Lung (tissue), 12 donors: Measurements from ENCODE around the gene LRRC4B. TPM values are rescaled to one million over a fixed set of nuclear protein-coding genes. Genes with fewer than 3 reads are reported as not detected.
A peak's percentile ranks its signal among the peaks of the same experiment; 100 is the strongest.

ENCODE experiments used
- ATAC-seq: fragments of 200-7000 bp; cut with Tn5 transposase; one replicate; pipeline ENCODE4 v1.9.1; 2020; ENCODE audit warnings: moderate number of reproducible peaks; ENCODE audit not compliant: insufficient read depth, low FRiP score
- DNase-seq, 3 donors: peaks; one replicate each; pipeline ENCODE4 v3.0.0-alpha.2; 2013 to 2017
- H3K27ac ChIP-seq, 2 donors: one replicate each; pipeline ENCODE4 v1.5.1; 2013; ENCODE audit warnings: mild to moderate bottlenecking in 2 of 2, moderate library complexity in 2 of 2, control low read depth in 1 of 2, inconsistent platforms in 1 of 2, low read depth in 1 of 2, low read length in 1 of 2
- H3K27me3 ChIP-seq, 3 donors: one replicate each; pipeline ENCODE4 v1.5.1; 2013; ENCODE audit warnings: low read length in 2 of 3; ENCODE audit not compliant: control insufficient read depth in 3 of 3, insufficient read depth in 3 of 3
- H3K36me3 ChIP-seq, 4 donors: one replicate each; pipeline ENCODE4 v1.5.1; 2013; ENCODE audit warnings: low read length in 4 of 4, mild to moderate bottlenecking in 1 of 4, moderate library complexity in 1 of 4; ENCODE audit not compliant: control insufficient read depth in 4 of 4, insufficient read depth in 4 of 4
- H3K4me1 ChIP-seq, 5 donors: one replicate each; pipeline ENCODE4 v1.5.1; 2013; ENCODE audit warnings: low read length in 5 of 5, mild to moderate bottlenecking in 2 of 5, moderate library complexity in 1 of 5; ENCODE audit not compliant: control insufficient read depth in 5 of 5, insufficient read depth in 5 of 5
- H3K4me3 ChIP-seq: one replicate; pipeline ENCODE4 v1.5.1; 2013; ENCODE audit warnings: mild to moderate bottlenecking, control low read depth, moderate library complexity
- H3K9ac ChIP-seq, 2 donors: one replicate each; pipeline ENCODE4 v1.5.1; 2013; ENCODE audit warnings: low read length in 2 of 2, control low read depth in 1 of 2; ENCODE audit not compliant: insufficient read depth in 1 of 2
- H3K9me3 ChIP-seq, 4 donors: one replicate each; pipeline ENCODE4 v1.5.1; 2013; ENCODE audit warnings: low read length in 3 of 4, mild to moderate bottlenecking in 1 of 4, moderate library complexity in 1 of 4; ENCODE audit not compliant: control insufficient read depth in 4 of 4, insufficient read depth in 3 of 4
- CTCF ChIP-seq: IDR thresholded peaks from 2 replicates; pipeline ENCODE4 v1.5.1; 2012; ENCODE audit warnings: mild to moderate bottlenecking; ENCODE audit errors: control extremely low read depth, extremely low read depth
- WGBS, 2 donors: extraction: QIAGEN DNeasy Blood & Tissue Kit; methylation state at CpG; one replicate each; pipeline ENCODE4 v1.1.7; 2013; 5-methylcytosine and 5-hydroxymethylcytosine counted together
- polyA plus RNA-seq, 2 donors: library from polyadenylated mRNA; stranded (reverse); fragments of 200-250 nt; gene quantifications; one replicate each; pipeline ENCODE4 v1.2.1, GENCODE V29; 2013
- total RNA-seq, 2 donors: library from RNA; depleted of rRNA in 1 of 2; stranded (reverse); fragments of >200 nt in 1 of 2; gene quantifications; one replicate each; pipeline ENCODE4 v1.2.1, GENCODE V29; 2014 to 2021
- donor health status: control.
- donor health status: control.
- donor health status: Bipolar disorder and iron deficiency.
- donor health status: healthy.
- donor health status: DM: yes; HTN: yes; CAD: no.

LRRC4B gene
- total and polyA plus RNA-seq, 4 donors, result 1.7 to 10.8 (median 2.7) TPM

DNA sequence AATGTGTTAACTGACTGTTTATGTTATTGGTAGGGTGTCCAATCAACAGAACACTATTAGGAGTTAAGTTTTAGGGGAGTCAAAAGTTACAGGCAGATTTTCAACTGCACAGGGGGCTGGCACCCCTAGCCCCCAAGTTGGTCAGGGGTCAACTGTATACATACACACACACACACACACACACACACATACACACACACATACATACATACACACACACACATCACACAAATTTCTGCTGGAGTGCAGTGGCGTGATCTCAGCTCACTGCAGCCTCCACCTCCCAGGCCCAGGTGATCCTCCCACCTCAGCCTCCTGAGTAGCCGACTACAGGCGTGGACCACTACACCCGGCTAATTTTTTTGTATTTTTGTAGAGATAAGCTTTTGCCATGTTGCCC lies 10.2 kb downstream of the LRRC4B start:
- H3K36me3 ChIP-seq, result no peaks in the 10 kb centered on the region
- no peak for ATAC-seq
- H3K4me3 ChIP-seq, result no peak overlapping the region
- H3K27ac ChIP-seq, result no peak overlapping the region
- TF ChIP-seq CTCF, result no peak
- peaks cover 0 to 7% (median 0%) of the 10 kb centered on the region in 5 donors for H3K4me1 ChIP-seq
- no peak overlapping the region for H3K9ac ChIP-seq
- DNase-seq, result no peak
- peaks cover 0 to 2% (median 0%) of the 10 kb centered on the region in 4 donors for H3K9me3 ChIP-seq
- H3K27me3 ChIP-seq, result peaks cover 3 to 4% (median 3%) of the 10 kb centered on the region in 3 donors
- WGBS, 2 donors, result 89 to 96% methylated on average over 4 of the region's 4 CpGs

DNA sequence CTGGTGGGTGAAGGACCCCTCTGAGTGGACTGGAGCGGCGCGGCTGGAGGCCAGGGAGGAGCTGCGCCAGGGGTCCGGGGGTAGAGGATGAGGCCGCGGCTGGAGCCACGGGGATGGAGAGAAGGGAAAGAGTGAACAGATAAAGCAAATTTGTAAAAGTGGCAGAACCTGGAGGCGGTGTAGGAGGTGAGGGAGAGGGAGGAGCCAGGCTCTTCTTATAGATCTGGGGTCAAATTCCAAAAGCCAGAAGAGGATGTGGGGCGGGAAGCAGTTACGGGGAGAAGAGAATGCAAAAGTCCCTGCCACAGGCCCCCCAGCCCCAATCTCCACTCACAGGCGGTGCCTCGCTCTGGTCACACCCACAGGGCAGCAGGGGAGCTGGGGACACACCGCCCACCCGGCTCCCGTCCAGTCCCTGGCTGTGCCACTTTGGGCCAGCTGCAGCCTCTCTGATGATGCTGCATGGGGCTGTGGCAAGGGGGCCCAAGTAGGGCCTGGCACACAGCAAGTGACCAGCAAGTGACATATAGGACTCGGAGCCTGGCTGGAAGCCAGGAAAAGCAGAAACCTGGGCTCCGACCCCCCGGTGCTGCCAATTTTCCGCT lies 11.1 kb downstream of the LRRC4B start:
- Histone ChIP-seq H3K9ac (no peak overlapping the region), H3K36me3 (no peaks in the 10 kb centered on the region), H3K4me3 (no peak overlapping the region), H3K27me3 (peaks cover 1 to 10% (median 3%) of the 10 kb centered on the region in 3 donors), H3K4me1 (peaks cover 0 to 8% (median 0%) of the 10 kb centered on the region in 5 donors), H3K27ac (no peak overlapping the region), H3K9me3 (peaks cover 0 to 2% (median 0%) of the 10 kb centered on the region in 4 donors)
- no peak for ATAC-seq
- TF ChIP-seq CTCF, result no peak
- no peak for DNase-seq
- WGBS, 2 donors, result 18 to 25% methylated on average over 19 to 20 of the region's 20 CpGs

GRCh38 chr19:50556282-50557008 lies 11.8 kb downstream of the LRRC4B start:
- H3K27me3 ChIP-seq, result peaks cover 0 to 11% (median 3%) of the 10 kb centered on the region in 3 donors
- H3K27ac ChIP-seq, result no peak overlapping the region

More at GRCh38 chr19:50556282-50557008, 11.8 kb downstream of the LRRC4B start:
- H3K36me3 ChIP-seq, result no peaks in the 10 kb centered on the region
- 1% methylated on average over 37 to 39 of the region's 39 CpGs for WGBS, 2 donors
- peaks cover 0 to 2% (median 0%) of the 10 kb centered on the region in 4 donors for H3K9me3 ChIP-seq
- H3K4me1 ChIP-seq, result peaks cover 0 to 15% (median 0%) of the 10 kb centered on the region in 5 donors
- ATAC-seq (no peak), DNase-seq (peak; percentile 76 to 88 (median 84))
- H3K9ac ChIP-seq, result no peak overlapping the region
- no peak overlapping the region for H3K4me3 ChIP-seq
- TF ChIP-seq CTCF, result peak; percentile 45
